GM12878 (cell line): ENCODE data around the gene MTMR3. TPM values are rescaled to one million over a fixed set of nuclear protein-coding genes. Genes with fewer than 3 reads are reported as not detected.

ENCODE experiments used
- ATAC-seq: fragments of 200-7000 bp; cut with Tn5 transposase; 3 replicates; pipeline ENCODE4 v1.9.1; 2020; ENCODE audit warnings: mild to moderate bottlenecking, moderate library complexity
- BruUV-seq: library from RNA; stranded (reverse); fragments of 400-500 nt; replicated peaks from 2 replicates; lab custom pipeline; 2021; lab: Mats Ljungman, UMichigan
- CTCF ChIA-PET: fragments of 300-600 bp; sonication (Branson Sonifier 250); formaldehyde crosslinking; extraction: SDS; loops from one replicate; lab custom pipeline; 2021; ENCODE audit warnings: inconsistent platforms; lab: Yijun Ruan, JAX
- POLR2A ChIA-PET: fragments of 350-600 bp; formaldehyde crosslinking; extraction: SDS; loops from one replicate; lab custom pipeline; 2021; ENCODE audit warnings: inconsistent platforms; lab: Charles Lee
- RAD21 ChIA-PET: fragments of 300-600 bp; sonication (Branson Sonifier 250); formaldehyde crosslinking; loops from one replicate; lab custom pipeline; 2023; ENCODE audit warnings: antibody characterized with exemption; ENCODE audit not compliant: unreplicated experiment; lab: Charles Lee
- SMC1A ChIA-PET: fragments of 300-600 bp; sonication (Branson Sonifier 250); formaldehyde crosslinking; loops from one replicate; lab custom pipeline; 2023; ENCODE audit not compliant: unreplicated experiment, uncharacterized antibody; lab: Charles Lee
- DNase-seq: peaks from one replicate; pipeline ENCODE4 v3.0.0-alpha.2; 2011; ENCODE audit warnings: low read depth, low spot score
- FAIRE-seq: peaks from 3 replicates; lab custom pipeline; 2011; peaks lifted over from hg19 to GRCh38; lab: Jason Lieb, UNC
- H2AFZ ChIP-seq: 2 replicates; pipeline ENCODE4 v1.6.0; 2011; ENCODE audit warnings: low read depth, low read length, control low read depth; ENCODE audit not compliant: control insufficient read depth
- H3K27ac ChIP-seq: 2 replicates; pipeline ENCODE4 v1.5.1; 2011; ENCODE audit warnings: control low read depth; ENCODE audit not compliant: control insufficient read depth, insufficient read depth
- H3K27me3 ChIP-seq, 2 experiments: replicated peaks in 1 of 2; 2 replicates each; pipeline versions ENCODE4 v1.6.0 to v1.6.1; 2011; ENCODE audit warnings: low read length in 1 of 2; ENCODE audit not compliant: control insufficient read depth in 2 of 2, insufficient read depth in 2 of 2
- H3K36me3 ChIP-seq, 2 experiments: 2 replicates each; pipeline ENCODE4 v1.5.1; 2011; ENCODE audit warnings: low read length in 1 of 2; ENCODE audit not compliant: control insufficient read depth in 2 of 2, insufficient read depth in 2 of 2
- H3K4me1 ChIP-seq: 2 replicates; pipeline ENCODE4 v1.6.1; 2011; ENCODE audit warnings: mild to moderate bottlenecking, low read length, moderate library complexity, mixed read lengths; ENCODE audit not compliant: control insufficient read depth, insufficient read depth
- H3K4me2 ChIP-seq: 2 replicates; pipeline ENCODE4 v1.6.0; 2011; ENCODE audit warnings: control low read depth; ENCODE audit not compliant: control insufficient read depth, insufficient read depth
- H3K4me3 ChIP-seq: fragments of 200-600 bp; sonication (generic); 2 replicates; pipeline ENCODE4 v1.5.1; 2016
- H3K79me2 ChIP-seq: 2 replicates; pipeline ENCODE4 v1.6.0; 2011; ENCODE audit warnings: low read length; ENCODE audit not compliant: control insufficient read depth, insufficient read depth
- H3K9ac ChIP-seq: 2 replicates; pipeline ENCODE4 v1.8.0; 2011; ENCODE audit warnings: low read length, control low read depth, mixed read lengths; ENCODE audit not compliant: control insufficient read depth, insufficient read depth
- H3K9me3 ChIP-seq: replicated peaks from 3 replicates; pipeline ENCODE4 v1.5.1; 2011; ENCODE audit warnings: mild to moderate bottlenecking, low read length; ENCODE audit not compliant: control insufficient read depth, insufficient read depth
- H4K20me1 ChIP-seq: 2 replicates; pipeline ENCODE4 v1.6.0; 2011; ENCODE audit not compliant: control insufficient read depth, insufficient read depth
- BACH1 ChIP-seq: fragments of 450-650 bp; IDR thresholded peaks from 2 replicates; pipeline ENCODE4 v1.6.1; 2017; ENCODE audit warnings: mild to moderate bottlenecking, borderline replicate concordance
- BMI1 ChIP-seq: fragments of 450-650 bp; IDR thresholded peaks from 2 replicates; pipeline ENCODE4 v1.6.1; 2016; ENCODE audit warnings: mild to moderate bottlenecking, moderate library complexity, borderline replicate concordance
- BRCA1 ChIP-seq: IDR thresholded peaks from 2 replicates; pipeline ENCODE4 v1.6.1; 2011; ENCODE audit warnings: low read depth, low read length, improper control_type of control experiment
- EP300 ChIP-seq, 2 experiments: fragments of 150-350 bp in 1 of 2; IDR thresholded peaks; 2 replicates each; pipeline ENCODE4 v1.6.1; 2011 to 2012; ENCODE audit warnings: low read depth in 2 of 2, low read length in 2 of 2, borderline replicate concordance in 1 of 2, improper control_type of control experiment in 1 of 2, inconsistent platforms in 1 of 2; ENCODE audit not compliant: control insufficient read depth in 1 of 2
- NFIC ChIP-seq: IDR thresholded peaks from 2 replicates; pipeline ENCODE4 v1.6.1; 2012; ENCODE audit warnings: low read depth, mild to moderate bottlenecking, inconsistent platforms, low read length, moderate library complexity
- NFYB ChIP-seq: IDR thresholded peaks from 2 replicates; pipeline ENCODE4 v1.6.1; 2011; ENCODE audit warnings: low read depth, mild to moderate bottlenecking, low read length, improper control_type of control experiment, moderate library complexity; ENCODE audit not compliant: insufficient read depth
- NR2F1 ChIP-seq: fragments of 450-650 bp; conservative IDR thresholded peaks from 2 replicates; pipeline ENCODE4 v1.6.1; 2017; ENCODE audit warnings: mild to moderate bottlenecking
- POLR2A ChIP-seq: IDR thresholded peaks from 2 replicates; pipeline ENCODE4 v1.6.1; 2011; ENCODE audit warnings: low read depth, mild to moderate bottlenecking, low read length
- PRDM15 ChIP-seq: fragments of 450-650 bp; formaldehyde crosslinking; IDR thresholded peaks from 2 replicates; pipeline ENCODE4 v1.4.0; 2020; ENCODE audit warnings: mild to moderate bottlenecking, moderate library complexity
- SP1 ChIP-seq: IDR thresholded peaks from one replicate; pipeline ENCODE4 v1.6.1; 2011; ENCODE audit warnings: low read depth, low read length
- ZBED1 ChIP-seq: IDR thresholded peaks from 2 replicates; pipeline ENCODE4 v1.6.1; 2016; ENCODE audit warnings: borderline replicate concordance
- ZBTB33 ChIP-seq: fragments of 450-650 bp; IDR thresholded peaks from 2 replicates; pipeline ENCODE4 v1.6.1; 2017; ENCODE audit warnings: mild to moderate bottlenecking
- ZNF384 ChIP-seq: IDR thresholded peaks from 2 replicates; pipeline ENCODE4 v1.6.1; 2012; ENCODE audit warnings: low read depth, mild to moderate bottlenecking, low read length, improper control_type of control experiment, borderline replicate concordance
- WGBS: methylation state at CpG from one replicate; pipeline ENCODE4 v1.1.6; 2016; ENCODE audit warnings: low lambda C conversion rate; ENCODE audit not compliant: insufficient replicate concordance, insufficient coverage; ENCODE audit errors: missing lambda C conversion rate; 5-methylcytosine and 5-hydroxymethylcytosine counted together
- in situ Hi-C: fragments of 300-500 bp; cut with MboI; formaldehyde crosslinking; loops from 9 replicates; pipeline ENCODE4 v1.14.3; 2018; ENCODE audit warnings: mixed read lengths
- intact Hi-C: fragments of 100-400 bp; cut with micrococcal nuclease; formaldehyde crosslinking; loops from one replicate; pipeline ENCODE4 v1.14.2; 2022; ENCODE audit not compliant: unreplicated experiment
- polyA plus RNA-seq, 11 experiments: library from polyadenylated mRNA; depleted of rRNA in 4 of 11; unstranded in 6 of 11; stranded (reverse) in 5 of 11; fragments of >200 nt; fragmentation: Nextera tagmentation in 4 of 11; fragmentation: Illumina TruSeq in 1 of 11; extraction: Ambion mirVana in 4 of 11; extraction: Trizol in 1 of 11; gene quantifications; 1 replicate in 1 of 11; 2 replicates in 10 of 11; pipeline versions ENCODE4 v1.2.1 to v1.2.3, GENCODE V29; 2011 to 2016; ENCODE audit warnings: inconsistent platforms in 2 of 11, missing spikeins in 2 of 11, low read depth in 1 of 11
- total RNA-seq, 4 experiments: library from RNA; depleted of rRNA in 3 of 4; stranded (reverse); fragments of >200 nt in 3 of 4; fragmentation: Illumina TruSeq in 1 of 4; extraction: Trizol in 1 of 4; gene quantifications; 2 replicates each; pipeline versions ENCODE4 v1.2.1 to v1.2.3, GENCODE V29; 2013 to 2021
- TF ChIP-seq, protein P1 (sequence below): IDR thresholded peaks from 2 replicates; pipeline ENCODE4 v1.6.1; 2011; ENCODE audit warnings: low read depth, low read length, improper control_type of control experiment, borderline replicate concordance
- TF ChIP-seq, protein P2 (sequence below): fragments of 450-650 bp; IDR thresholded peaks from 2 replicates; pipeline ENCODE4 v1.6.1; 2018; ENCODE audit warnings: mild to moderate bottlenecking, low read depth, moderate library complexity; ENCODE audit not compliant: partially characterized antibody

Gene MTMR3
- total and polyA plus RNA-seq, 10 of the 15 experiments (the other 5 are each of a cell fraction or from before 2014, with no cell fraction given) = 1.4 to 23.7 (median 10.6) TPM

GRCh38 chr22:30031328-30031727 lies 148.4 kb downstream of the MTMR3 start:
- Histone ChIP-seq H3K27me3 (no peaks in the 10 kb centered on the region), H3K4me1 (no peaks in the 10 kb centered on the region), H3K9me3 (no peaks in the 10 kb centered on the region), H3K9ac (no peak overlapping the region), H3K4me3 (no peak overlapping the region), H3K79me2 (no peaks in the 10 kb centered on the region), H4K20me1 (no peaks in the 10 kb centered on the region), H3K4me2 (no peak overlapping the region), H3K27ac (no peak overlapping the region), H2AFZ (no peak overlapping the region), H3K36me3 (peaks cover 0 to 2% of the 10 kb centered on the region in 2 experiments; a peak in 3 of 4 replicates)
- POLR2A ChIA-PET = no interaction called here
- RAD21 ChIA-PET = no interaction called here
- FAIRE-seq (no peak), ATAC-seq (no peak), DNase-seq (no peak)
- no TSS peak for BruUV-seq
- intact Hi-C loops = no loop called here
- CTCF ChIA-PET = interaction anchor here (1.0 to 1.6 kb wide), 3 partner anchors 27 to 58 kb away, joined by 3 to 5 read pairs (median 4); no protein-coding TSS in a partner anchor
- no peak for TF ChIP-seq BMI1
- TF ChIP-seq ZBED1 = no peak
- no peak for TF ChIP-seq POLR2A
- TF ChIP-seq, protein P1, sequence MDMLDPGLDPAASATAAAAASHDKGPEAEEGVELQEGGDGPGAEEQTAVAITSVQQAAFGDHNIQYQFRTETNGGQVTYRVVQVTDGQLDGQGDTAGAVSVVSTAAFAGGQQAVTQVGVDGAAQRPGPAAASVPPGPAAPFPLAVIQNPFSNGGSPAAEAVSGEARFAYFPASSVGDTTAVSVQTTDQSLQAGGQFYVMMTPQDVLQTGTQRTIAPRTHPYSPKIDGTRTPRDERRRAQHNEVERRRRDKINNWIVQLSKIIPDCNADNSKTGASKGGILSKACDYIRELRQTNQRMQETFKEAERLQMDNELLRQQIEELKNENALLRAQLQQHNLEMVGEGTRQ = no peak
- no peak for TF ChIP-seq SP1
- no peak for TF ChIP-seq BACH1
- TF ChIP-seq NFYB = no peak
- no peak for TF ChIP-seq EP300 (IDR thresholded peaks at IDR 0.05; ENCODE audit: borderline replicate concordance in 1 of 2, control insufficient read depth in 1 of 2, low read depth in 2 of 2, low read length in 2 of 2)
- TF ChIP-seq ZNF384 = no peak
- no peak for TF ChIP-seq NR2F1
- TF ChIP-seq, protein P2, sequence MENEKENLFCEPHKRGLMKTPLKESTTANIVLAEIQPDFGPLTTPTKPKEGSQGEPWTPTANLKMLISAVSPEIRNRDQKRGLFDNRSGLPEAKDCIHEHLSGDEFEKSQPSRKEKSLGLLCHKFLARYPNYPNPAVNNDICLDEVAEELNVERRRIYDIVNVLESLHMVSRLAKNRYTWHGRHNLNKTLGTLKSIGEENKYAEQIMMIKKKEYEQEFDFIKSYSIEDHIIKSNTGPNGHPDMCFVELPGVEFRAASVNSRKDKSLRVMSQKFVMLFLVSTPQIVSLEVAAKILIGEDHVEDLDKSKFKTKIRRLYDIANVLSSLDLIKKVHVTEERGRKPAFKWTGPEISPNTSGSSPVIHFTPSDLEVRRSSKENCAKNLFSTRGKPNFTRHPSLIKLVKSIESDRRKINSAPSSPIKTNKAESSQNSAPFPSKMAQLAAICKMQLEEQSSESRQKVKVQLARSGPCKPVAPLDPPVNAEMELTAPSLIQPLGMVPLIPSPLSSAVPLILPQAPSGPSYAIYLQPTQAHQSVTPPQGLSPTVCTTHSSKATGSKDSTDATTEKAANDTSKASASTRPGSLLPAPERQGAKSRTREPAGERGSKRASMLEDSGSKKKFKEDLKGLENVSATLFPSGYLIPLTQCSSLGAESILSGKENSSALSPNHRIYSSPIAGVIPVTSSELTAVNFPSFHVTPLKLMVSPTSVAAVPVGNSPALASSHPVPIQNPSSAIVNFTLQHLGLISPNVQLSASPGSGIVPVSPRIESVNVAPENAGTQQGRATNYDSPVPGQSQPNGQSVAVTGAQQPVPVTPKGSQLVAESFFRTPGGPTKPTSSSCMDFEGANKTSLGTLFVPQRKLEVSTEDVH = no peak
- TF ChIP-seq NFIC = no peak
- no peak for TF ChIP-seq ZBTB33
- no peak for TF ChIP-seq PRDM15 (CRISPR knock-in tag)
- TF ChIP-seq BRCA1 = no peak
- SMC1A ChIA-PET = no interaction called here
- WGBS = 88% methylated on average over 3 of the region's 3 CpGs
- in situ Hi-C loops = no loop called here
